Measurements from ENCODE around the gene SIN3B.
A peak's percentile ranks its signal among the peaks of the same experiment; 100 is the strongest.
"Not testable (repeated sequence)": the region's sequence is repeated elsewhere in the genome, so short reads cannot be mapped to it uniquely, and the experiment has no call there.

Gene SIN3B

DNA sequence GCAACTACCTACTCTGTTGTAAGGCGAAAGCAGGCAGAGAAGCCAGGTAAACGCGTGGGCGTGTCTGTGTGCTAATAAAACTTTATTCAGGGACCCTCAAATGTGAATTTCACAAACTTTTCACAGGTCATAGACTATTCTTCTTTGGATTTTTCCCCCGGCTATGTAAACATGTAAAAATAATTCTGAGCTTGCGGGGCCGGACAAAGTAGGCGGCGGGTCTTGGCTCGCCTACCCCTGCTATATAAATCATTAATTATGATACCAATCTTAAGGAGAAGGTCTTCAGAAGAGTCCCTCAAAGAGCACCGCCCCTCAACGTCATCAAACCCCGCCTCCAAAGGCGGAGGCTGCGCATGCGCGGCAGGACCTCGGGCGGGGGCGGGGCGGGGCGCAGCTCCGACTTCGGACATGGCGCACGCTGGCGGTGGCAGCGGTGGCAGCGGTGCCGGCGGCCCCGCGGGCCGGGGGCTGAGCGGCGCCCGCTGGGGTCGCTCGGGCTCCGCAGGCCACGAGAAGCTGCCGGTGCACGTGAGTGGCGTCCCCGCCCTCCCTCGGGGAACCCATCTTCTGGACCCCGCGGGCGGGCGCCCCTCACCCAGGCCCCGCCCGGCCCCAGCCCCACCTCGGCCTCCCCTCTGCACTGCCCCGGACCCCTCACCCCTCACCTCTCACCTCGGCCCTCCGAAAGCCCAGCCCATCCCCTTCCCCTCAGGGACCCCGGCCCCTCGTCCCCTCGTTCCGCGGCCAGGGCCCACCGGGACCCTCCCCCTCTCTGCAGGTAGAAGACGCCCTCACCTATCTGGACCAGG is at the start of gene SIN3B:
Gene SIN3B, plus strand, starts transcription at position 389 of the 812 bp plus-strand sequence. Its CDS starts 23 bp downstream, at position 412.
- peak; percentile 93 for DNase-seq

- no peak for DNase-seq
Observed at GRCh38 chr19:16779539-16780163, 49.5 kb upstream of the SIN3B start.

GRCh38 chr19:16782719-16783118 is 46.5 kb upstream of the SIN3B start:
- no peak for DNase-seq

DNA sequence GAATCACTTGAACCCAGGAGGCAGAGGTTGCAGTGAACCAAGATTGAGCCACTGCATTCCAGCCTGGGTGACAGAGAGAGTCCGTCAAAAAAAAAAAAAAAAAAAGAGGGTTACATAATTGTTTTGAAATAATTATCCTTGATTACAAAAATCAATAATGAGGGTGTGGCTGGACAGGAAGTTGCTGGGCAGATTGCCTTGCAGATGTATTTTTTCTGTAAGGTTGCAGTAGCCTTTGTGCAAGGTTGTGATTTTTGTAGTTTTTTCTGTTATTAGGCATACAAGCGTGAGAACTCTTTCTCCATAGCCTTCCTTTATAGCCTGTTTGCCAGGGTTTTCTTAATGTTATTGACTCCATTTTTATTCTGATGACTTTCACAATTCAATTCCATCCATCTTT is 40.7 kb upstream of the SIN3B start:
- no peak for DNase-seq

DNA sequence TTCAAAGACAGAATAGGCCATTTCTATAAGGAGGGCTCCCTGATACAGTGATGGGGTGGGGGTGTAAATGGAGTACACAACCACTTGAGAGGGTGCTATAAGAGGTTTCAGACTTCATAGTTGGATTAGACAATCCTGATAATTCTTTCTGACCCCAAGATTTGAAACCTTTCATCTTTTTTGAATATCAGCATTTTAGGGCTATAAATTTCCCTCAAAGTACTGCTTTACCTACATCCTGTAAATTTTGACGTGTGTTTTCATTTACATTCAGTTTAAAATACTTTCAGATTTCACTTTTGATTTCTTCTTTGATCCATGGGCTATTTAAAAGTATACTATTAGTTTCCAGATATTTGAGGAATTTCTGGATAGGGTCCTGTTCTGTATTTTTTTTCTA is 40.0 kb upstream of the SIN3B start:
- no peak for DNase-seq

GRCh38 chr19:16790051-16790450 is 39.1 kb upstream of the SIN3B start:
- DNase-seq = no peak

DNA sequence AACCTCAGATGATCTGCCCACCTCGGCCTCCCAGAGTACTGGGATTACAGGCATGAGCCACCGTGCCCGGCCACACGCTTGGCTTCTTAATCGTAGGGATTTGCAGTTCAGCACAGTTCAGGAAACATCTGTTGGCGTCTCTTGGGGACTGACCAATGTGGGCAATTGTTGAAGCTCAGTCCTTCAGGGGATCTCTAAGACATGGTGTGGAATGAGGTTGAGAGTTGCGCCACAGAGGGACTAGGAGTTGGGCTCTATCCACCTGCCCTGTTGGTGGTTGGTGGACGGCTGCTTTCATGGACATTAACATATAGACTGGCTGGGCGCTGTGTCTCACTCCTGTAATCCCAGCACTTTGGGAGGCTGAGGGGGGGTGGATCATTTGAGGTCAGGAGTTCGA is 37.3 kb upstream of the SIN3B start:
- DNase-seq = no peak

- no peak for DNase-seq
Observed at GRCh38 chr19:16794456-16795441, 34.4 kb upstream of the SIN3B start.

DNA sequence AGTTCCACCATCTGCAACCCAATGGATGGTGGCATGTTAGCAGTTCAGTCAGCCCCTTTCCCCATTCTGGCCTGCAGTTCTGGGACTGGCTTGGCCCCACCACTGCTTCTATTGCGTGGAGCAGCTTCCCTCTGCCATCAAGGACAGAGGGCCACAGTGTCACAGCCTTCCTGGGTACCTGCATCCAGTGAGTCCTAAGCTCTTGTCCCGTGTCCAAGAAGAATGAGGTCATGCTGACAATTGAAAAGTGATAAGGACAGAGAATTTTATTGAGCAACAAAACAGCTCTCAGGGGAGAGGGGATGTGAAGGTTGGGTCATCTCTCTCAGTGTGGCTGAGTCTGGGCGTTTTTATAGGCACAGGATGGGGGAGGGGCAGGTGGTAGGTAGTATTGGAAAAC is 33.5 kb upstream of the SIN3B start:
- no peak for DNase-seq

- no peak for DNase-seq
Observed at GRCh38 chr19:16797876-16798275, 31.3 kb upstream of the SIN3B start.

DNA sequence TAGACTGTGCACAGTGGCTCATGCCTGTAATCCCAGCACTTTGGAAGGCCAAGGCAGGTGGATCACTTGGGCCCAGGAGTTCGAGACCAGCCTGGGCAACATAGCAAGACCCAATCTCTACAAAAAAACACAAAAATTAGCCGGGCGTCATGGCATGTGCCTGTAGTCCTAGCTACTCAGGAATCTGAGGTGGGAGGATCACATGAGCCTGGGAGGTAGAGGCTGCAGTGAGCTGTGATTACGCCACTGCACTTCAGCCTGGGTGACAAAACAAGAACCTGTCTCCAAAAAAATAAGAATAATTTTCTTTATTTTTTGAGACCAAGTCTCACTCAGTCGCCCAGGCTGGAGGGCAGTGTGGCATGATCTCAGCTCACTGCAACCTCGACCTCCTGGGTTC is 30.9 kb upstream of the SIN3B start:
- DNase-seq = not testable (repeated sequence)

GRCh38 chr19:16799740-16800139 is 29.5 kb upstream of the SIN3B start:
- DNase-seq = no peak

DNA sequence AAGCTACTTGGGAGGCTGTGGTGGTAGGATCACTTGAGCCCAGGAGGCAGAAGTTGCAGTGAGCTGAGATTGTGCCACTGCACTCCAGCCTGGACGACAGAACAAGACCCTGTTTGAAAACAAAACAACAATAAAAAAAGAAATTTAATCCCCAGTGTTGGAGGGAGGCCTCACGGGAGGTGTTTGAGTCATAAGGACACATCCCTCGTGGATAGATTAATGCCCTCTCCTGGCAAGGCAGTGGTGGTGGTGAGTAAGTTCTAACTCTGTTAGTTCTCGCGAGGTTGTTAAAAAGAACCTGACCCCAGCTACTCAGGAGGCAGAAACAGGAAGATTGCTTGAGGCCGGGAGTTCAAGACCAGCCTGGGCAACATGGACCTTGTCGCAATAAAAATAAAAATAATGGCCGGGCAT is 27.6 kb upstream of the SIN3B start:
- no peak for DNase-seq

- DNase-seq = no peak
Observed at GRCh38 chr19:16804176-16804575, 25.0 kb upstream of the SIN3B start.

DNA sequence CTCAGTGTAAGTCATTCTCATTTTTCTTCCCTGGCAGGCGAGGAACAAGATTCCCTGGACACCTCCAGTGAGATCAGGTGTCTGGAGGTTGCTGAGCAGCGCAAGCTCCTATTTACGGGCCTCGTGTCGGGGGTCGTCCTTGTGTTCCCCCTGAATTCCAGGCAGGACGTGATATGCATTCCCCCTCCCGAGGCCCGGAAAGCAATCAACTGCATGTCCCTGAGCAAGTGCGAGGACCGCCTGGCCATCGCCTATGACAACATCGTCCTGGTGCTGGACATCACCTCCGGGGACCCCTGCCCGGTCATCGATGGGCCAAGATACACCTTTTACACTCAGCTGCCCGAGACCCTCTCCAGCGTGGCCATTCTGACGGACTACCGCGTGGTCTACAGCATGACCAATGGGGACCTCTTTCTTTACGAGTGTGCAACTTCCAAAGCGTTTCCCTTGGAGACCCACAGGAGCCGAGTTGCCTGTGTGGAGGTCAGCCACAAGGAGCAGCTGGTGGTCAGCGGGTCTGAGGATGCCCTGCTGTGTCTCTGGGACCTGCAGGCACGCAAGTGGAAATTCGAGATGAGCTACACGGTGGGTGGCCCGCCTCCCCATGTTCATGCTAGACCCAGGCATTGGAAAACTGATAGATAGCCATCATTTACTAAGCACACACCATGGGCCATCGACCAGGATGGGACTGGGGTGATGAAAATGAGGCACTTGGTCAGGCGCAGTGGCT is 21.5 kb upstream of the SIN3B start:
- no peak for DNase-seq

DNA sequence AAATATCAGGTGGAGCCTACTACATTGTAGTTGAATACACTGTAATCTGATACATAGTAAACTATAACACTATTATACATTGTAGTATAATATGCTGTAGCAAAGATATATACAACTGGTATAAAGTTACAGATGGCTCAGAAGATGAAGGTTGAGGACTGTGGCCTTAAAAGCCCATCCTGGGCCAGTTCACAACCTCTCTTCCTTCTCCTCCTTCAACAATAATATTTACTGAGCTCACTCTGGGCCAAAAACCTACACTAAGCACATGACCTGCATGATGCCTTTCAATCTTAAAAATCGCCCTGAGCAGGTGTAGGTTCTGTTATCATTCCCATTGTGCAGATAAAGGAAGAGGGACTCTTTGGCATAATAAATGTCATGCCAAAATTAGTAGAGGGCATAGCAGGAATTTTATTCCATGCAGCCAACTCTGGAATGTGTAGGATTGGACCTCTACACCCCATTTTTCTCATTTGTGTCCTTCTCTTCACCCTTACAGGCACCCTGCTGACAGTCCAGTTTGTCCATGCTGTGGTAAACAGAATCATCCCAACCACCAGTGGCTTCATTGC is 14.6 kb upstream of the SIN3B start:
- no peak for DNase-seq

DNA sequence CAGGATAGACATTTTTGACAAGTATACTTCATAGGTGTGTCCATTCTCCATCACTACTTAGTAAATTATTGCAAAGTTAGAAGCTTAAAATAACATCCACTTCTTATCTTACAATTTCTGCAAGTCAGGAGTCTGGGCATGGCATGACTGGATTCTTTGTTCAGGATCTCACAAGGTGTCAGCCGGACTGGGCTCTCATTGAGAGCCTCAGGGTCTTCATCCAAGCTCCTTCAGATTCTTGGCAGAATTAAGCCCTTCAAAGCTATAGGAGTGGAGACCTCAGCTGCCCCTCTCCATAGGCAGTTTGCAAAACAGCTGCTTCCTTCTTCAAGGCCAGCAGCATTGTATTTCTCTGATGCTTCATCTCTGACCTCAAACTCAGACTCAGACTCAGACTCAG is 9.1 kb upstream of the SIN3B start:
- DNase-seq = no peak

DNA sequence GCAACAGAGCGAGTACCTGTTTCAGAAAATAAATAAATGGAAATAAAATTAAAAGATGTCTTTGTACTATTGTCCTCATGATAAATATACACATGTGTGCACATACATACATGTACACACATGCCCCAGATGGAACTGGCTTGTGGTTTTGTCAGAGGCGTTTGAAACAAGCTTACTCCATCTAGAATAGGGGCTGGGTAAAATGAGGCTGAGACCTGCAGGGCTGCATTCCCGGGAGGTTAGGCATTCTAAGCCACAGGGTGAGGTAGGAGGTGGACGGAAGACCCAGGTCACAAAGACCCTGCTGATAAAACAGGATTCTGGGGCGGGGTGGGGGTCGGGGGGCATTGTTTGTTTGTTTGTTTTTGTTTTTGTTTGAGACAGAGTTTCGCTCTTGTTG is 8.1 kb upstream of the SIN3B start:
- no peak for DNase-seq

GRCh38 chr19:16822648-16823047 is 6.5 kb upstream of the SIN3B start:
- no peak for DNase-seq

DNA sequence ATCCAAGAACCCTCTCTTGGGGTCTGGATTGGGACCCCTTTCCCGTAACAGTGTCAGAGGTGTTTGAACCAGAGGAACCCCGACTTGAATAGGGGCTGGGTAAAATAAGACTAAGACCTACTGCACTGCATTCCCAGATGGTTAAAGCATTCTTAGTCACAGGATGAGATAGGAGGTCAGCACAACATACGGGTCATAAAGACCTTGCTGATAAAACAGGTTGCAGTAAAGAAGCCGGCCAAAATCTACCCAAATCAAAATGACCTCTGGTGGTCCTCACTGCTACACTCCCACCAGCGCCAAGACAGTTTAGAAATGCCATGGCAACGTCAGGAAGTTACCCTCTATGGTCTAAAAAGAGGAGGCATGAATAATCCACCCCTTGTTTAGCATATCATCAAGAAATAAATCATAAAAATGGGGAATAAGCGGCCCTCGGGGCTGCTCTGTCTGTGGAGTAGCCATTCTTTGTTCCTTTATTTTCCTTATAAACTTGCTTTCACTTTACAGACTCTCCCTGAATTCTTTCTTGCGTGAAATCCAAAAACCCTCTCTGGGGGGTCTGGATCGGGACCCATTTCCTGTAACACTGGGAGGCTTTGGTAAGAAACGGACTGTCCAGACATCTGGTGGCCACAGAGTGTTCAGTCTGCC is 4.4 kb upstream of the SIN3B start:
- DNase-seq = no peak

GRCh38 chr19:16825312-16826052 is 3.7 kb upstream of the SIN3B start:
- peak; percentile 86 for DNase-seq

All from femur (tissue), 1 donor.